HepG2 (cell line): Measurements from ENCODE around the gene MRPL37. TPM values are rescaled to one million over a fixed set of nuclear protein-coding genes. Genes with fewer than 3 reads are reported as not detected.

Source experiments
- ATAC-seq: fragments of 200-7000 bp; cut with Tn5 transposase; 3 replicates; pipeline ENCODE4 v1.9.1; 2020; ENCODE audit warnings: mild to moderate bottlenecking, moderate library complexity
- BruUV-seq: library from RNA; stranded (reverse); fragments of 400-500 nt; replicated peaks from 2 replicates; lab custom pipeline; 2021; lab: Mats Ljungman, UMichigan
- CTCF ChIA-PET: fragments of 300-600 bp; formaldehyde crosslinking; extraction: SDS; loops from one replicate; lab custom pipeline; 2021; ENCODE audit warnings: low total read pairs, inconsistent platforms, low intra/inter-chr PET ratio; lab: Yijun Ruan, JAX
- POLR2A ChIA-PET: fragments of 350-600 bp; sonication (Branson Sonifier 250); formaldehyde crosslinking; loops from one replicate; lab custom pipeline; 2020; ENCODE audit warnings: antibody characterized with exemption, inconsistent platforms; lab: Yijun Ruan, JAX
- DNase-seq: peaks from one replicate; pipeline ENCODE4 v3.0.0-alpha.2; 2015; ENCODE audit warnings: low spot score
- FAIRE-seq: peaks from 3 replicates; lab custom pipeline; 2011; peaks lifted over from hg19 to GRCh38; lab: Jason Lieb, UNC
- H2AFZ ChIP-seq: one replicate; pipeline ENCODE4 v1.6.1; 2011; ENCODE audit warnings: low read length, inconsistent platforms
- H3K27ac ChIP-seq: fragments of 300-600 bp; 3 replicates; pipeline ENCODE4 v1.8.0; 2011; ENCODE audit warnings: mixed run types, mild to moderate bottlenecking, mixed read lengths, low read length, inconsistent platforms; ENCODE audit not compliant: insufficient read depth; ENCODE audit errors: extremely low read length
- H3K27me3 ChIP-seq, 2 experiments: fragments of 200-600 bp in 1 of 2; 2 replicates in 1 of 2; 3 replicates in 1 of 2; pipeline versions ENCODE4 v1.6.0 to v1.8.0; 2011; ENCODE audit warnings: low read length in 2 of 2, mild to moderate bottlenecking in 2 of 2, moderate library complexity in 2 of 2, inconsistent platforms in 1 of 2; ENCODE audit not compliant: insufficient read depth in 2 of 2, control insufficient read depth in 1 of 2
- H3K36me3 ChIP-seq, 2 experiments: fragments of 200-600 bp in 1 of 2; replicated peaks in 1 of 2; 2 replicates in 1 of 2; 3 replicates in 1 of 2; pipeline versions ENCODE4 v1.5.1 to v1.8.0; 2011; ENCODE audit warnings: low read length in 2 of 2, inconsistent platforms in 1 of 2; ENCODE audit not compliant: insufficient read depth in 2 of 2, control insufficient read depth in 1 of 2
- H3K4me1 ChIP-seq: 2 replicates; pipeline ENCODE4 v1.5.1; 2012; ENCODE audit warnings: low read length, inconsistent platforms; ENCODE audit not compliant: insufficient read depth
- H3K4me2 ChIP-seq: 2 replicates; pipeline ENCODE4 v1.6.0; 2011; ENCODE audit warnings: low read depth, low read length, inconsistent platforms
- H3K4me3 ChIP-seq, 3 experiments: fragments of 200-600 bp in 1 of 3; sonication (generic), shearing (Covaris generic) in 1 of 3; replicated peaks in 1 of 3; 2 replicates each; pipeline ENCODE4 v1.5.1; 2011 to 2016; ENCODE audit warnings: low read length in 3 of 3, inconsistent platforms in 2 of 3, low read depth in 2 of 3, mild to moderate bottlenecking in 2 of 3, control low read depth in 1 of 3, mixed read lengths in 1 of 3; ENCODE audit not compliant: insufficient read depth in 1 of 3
- H3K79me2 ChIP-seq: one replicate; pipeline ENCODE4 v1.6.1; 2011; ENCODE audit warnings: low read length, inconsistent platforms; ENCODE audit not compliant: insufficient read depth
- H3K9ac ChIP-seq: 2 replicates; pipeline ENCODE4 v1.6.0; 2011; ENCODE audit warnings: mild to moderate bottlenecking, low read depth, low read length, inconsistent platforms; ENCODE audit not compliant: insufficient read depth
- H3K9me3 ChIP-seq: 2 replicates; pipeline ENCODE4 v1.5.1; 2012; ENCODE audit warnings: mild to moderate bottlenecking, low read length
- H4K20me1 ChIP-seq: 2 replicates; pipeline ENCODE4 v1.6.0; 2011; ENCODE audit warnings: inconsistent platforms, mild to moderate bottlenecking, low read length, moderate library complexity; ENCODE audit not compliant: insufficient read depth
- CEBPG ChIP-seq: IDR thresholded peaks from 2 replicates; pipeline ENCODE4 v1.6.1; 2016
- ETV6 ChIP-seq: sonication (generic); formaldehyde crosslinking; conservative IDR thresholded peaks from 2 replicates; pipeline ENCODE4 v1.4.0; 2020; ENCODE audit warnings: missing genetic modification reagents
- KDM5B ChIP-seq: sonication (generic); formaldehyde crosslinking; IDR thresholded peaks from 2 replicates; pipeline ENCODE4 v1.4.0; 2020; ENCODE audit warnings: missing genetic modification reagents, mild to moderate bottlenecking, borderline replicate concordance
- MBD4 ChIP-seq: IDR thresholded peaks from 2 replicates; pipeline ENCODE4 v1.6.1; 2012; ENCODE audit warnings: low read length, inconsistent platforms, borderline replicate concordance
- ZMAT3 ChIP-seq: sonication (generic); formaldehyde crosslinking; conservative IDR thresholded peaks from 2 replicates; pipeline ENCODE4 v1.7.0; 2021; ENCODE audit warnings: missing genetic modification reagents
- ZMAT5 ChIP-seq: sonication (generic); formaldehyde crosslinking; IDR thresholded peaks from 2 replicates; pipeline ENCODE4 v1.5.0; 2020; ENCODE audit warnings: mild to moderate bottlenecking, low read depth, missing genetic modification reagents, borderline replicate concordance
- ZNF354B ChIP-seq: sonication (generic); formaldehyde crosslinking; IDR thresholded peaks from 2 replicates; pipeline ENCODE4 v1.8.0; 2022; ENCODE audit warnings: mild to moderate bottlenecking, missing genetic modification reagents
- ZNF572 ChIP-seq: sonication (generic); formaldehyde crosslinking; IDR thresholded peaks from 2 replicates; pipeline ENCODE4 v1.5.1; 2020; ENCODE audit warnings: mild to moderate bottlenecking, missing genetic modification reagents
- ZSCAN29 ChIP-seq: sonication (generic); formaldehyde crosslinking; conservative IDR thresholded peaks from 2 replicates; pipeline ENCODE4 v1.4.0; 2020; ENCODE audit warnings: mild to moderate bottlenecking, missing genetic modification reagents
- WGBS: methylation state at CpG from one replicate; pipeline ENCODE4 v1.1.6; 2017; ENCODE audit warnings: low lambda C conversion rate; 5-methylcytosine and 5-hydroxymethylcytosine counted together
- in situ Hi-C: cut with HindIII; loops from 2 replicates; pipeline ENCODE4 v1.10.0; 2017; ENCODE audit warnings: low pct_unique_long_range_greater_than_20kb; ENCODE audit not compliant: extremely low pct_ligation_motif_present
- intact Hi-C: fragments of 100-400 bp; cut with micrococcal nuclease; formaldehyde crosslinking; loops from one replicate; pipeline ENCODE4 v1.10.0; 2022; ENCODE audit not compliant: unreplicated experiment
- polyA plus RNA-seq, 8 experiments: library from polyadenylated mRNA; depleted of rRNA in 3 of 8; stranded (reverse) in 7 of 8; unstranded in 1 of 8; fragments of >200 nt; fragmentation: Illumina TruSeq in 4 of 8; extraction: Trizol in 4 of 8; gene quantifications; 2 replicates each; pipeline versions ENCODE4 v1.2.1 to v1.2.3, GENCODE V29; 2011 to 2016; ENCODE audit warnings: low read depth in 4 of 8, missing spikeins in 1 of 8, mixed read lengths in 1 of 8; ENCODE audit not compliant: insufficient read depth in 1 of 8
- total RNA-seq, 5 experiments: library from RNA; depleted of rRNA; stranded (reverse); fragments of >200 nt; fragmentation: Illumina TruSeq; extraction: Trizol; gene quantifications; 2 replicates each; pipeline ENCODE4 v1.2.3, GENCODE V29; 2016; ENCODE audit warnings: low read depth in 1 of 5
- TF ChIP-seq, protein P1 (sequence below): IDR thresholded peaks from 2 replicates; pipeline ENCODE4 v1.6.1; 2016

Gene MRPL37
- total and polyA plus RNA-seq, 2 of the 13 experiments (the other 11 are each of a cell fraction or from before 2014, with no cell fraction given), result 31.7 to 127 TPM

DNA sequence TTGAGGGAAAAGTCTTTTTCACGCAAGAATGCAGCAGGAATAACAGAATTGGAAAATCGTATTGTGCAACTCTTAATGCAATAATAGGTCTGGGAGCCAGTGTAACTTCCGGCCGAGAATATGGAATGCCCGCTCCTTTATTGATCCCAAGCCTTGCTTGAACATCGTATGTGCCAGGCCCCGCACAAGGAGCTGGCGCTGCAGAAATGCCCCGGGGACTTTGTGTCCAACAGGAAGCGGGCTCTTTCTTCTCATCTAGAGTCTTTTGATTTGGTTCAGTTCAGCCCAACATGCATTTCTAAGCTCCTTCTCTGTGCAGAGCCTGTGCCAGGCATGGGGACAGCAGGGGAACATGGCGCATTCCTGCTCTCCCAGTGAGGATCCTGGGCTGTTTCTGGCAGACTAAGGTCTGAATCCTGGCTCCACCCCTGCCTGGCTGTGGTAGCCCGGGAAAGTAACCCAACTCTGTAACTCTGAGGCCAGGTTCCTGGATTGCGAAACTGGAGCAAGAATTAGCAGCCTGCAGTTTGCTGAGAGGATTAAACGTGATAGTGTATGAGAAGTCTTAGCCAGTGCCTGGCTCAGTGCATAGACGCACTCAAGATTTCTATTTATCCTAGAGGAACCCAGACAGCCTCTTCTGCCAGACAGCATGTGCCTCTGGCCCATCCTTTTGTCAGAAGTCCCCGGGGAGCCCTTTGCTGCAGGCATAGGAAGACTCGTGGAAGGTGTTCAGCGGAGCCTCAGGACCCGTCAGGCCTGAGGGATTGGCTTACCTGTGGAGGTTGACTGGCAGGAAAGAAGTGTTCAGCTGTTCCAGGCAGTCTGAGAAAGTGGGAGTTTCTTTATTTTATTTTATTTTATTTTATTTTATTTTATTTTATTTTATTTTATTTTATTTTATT is 46.2 kb upstream of the MRPL37 start (continued):
- TF ChIP-seq CEBPG (CRISPR knock-in tag) (peak; percentile 97), ZSCAN29 (no peak), ZNF354B (CRISPR knock-in tag) (no peak), KDM5B (peak; percentile 18; the same call in 1 of the 2 replicates), MBD4 (no peak), ZMAT3 (CRISPR knock-in tag) (no peak), ZNF572 (CRISPR knock-in tag) (0 out of 2 replicates have a peak, but pooled peaks have one; percentile 20)

GRCh38 chr1:54156201-54156600 is 43.8 kb upstream of the MRPL37 start:
- Histone ChIP-seq H3K79me2 (no peaks in the 10 kb centered on the region), H3K27me3 (peaks cover 0 to under 1% of the 10 kb centered on the region in 2 experiments; a peak in 2 of 5 replicates), H4K20me1 (no peaks in the 10 kb centered on the region), H3K4me2 (no peak overlapping the region), H3K9ac (no peak overlapping the region), H3K9me3 (no peaks in the 10 kb centered on the region)
- no peak for FAIRE-seq
- BruUV-seq, result no TSS peak
- DNase-seq, result no peak
- CTCF ChIA-PET, result no interaction called here
- TF ChIP-seq ETV6, result no peak
- TF ChIP-seq, protein P1, sequence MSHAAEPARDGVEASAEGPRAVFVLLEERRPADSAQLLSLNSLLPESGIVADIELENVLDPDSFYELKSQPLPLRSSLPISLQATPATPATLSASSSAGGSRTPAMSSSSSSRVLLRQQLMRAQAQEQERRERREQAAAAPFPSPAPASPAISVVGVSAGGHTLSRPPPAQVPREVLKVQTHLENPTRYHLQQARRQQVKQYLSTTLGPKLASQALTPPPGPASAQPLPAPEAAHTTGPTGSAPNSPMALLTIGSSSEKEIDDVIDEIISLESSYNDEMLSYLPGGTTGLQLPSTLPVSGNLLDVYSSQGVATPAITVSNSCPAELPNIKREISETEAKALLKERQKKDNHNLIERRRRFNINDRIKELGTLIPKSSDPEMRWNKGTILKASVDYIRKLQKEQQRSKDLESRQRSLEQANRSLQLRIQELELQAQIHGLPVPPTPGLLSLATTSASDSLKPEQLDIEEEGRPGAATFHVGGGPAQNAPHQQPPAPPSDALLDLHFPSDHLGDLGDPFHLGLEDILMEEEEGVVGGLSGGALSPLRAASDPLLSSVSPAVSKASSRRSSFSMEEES, result no peak
- TF ChIP-seq ZMAT5, result no peak
- TF ChIP-seq, all 625 proteins: peak for 0
- H3K4me3 ChIP-seq, result no peak overlapping the region
- H2AFZ ChIP-seq, result no peak overlapping the region
- ATAC-seq, result no peak
- in situ Hi-C loops (no loop called here), intact Hi-C loops (no loop called here)
- H3K36me3 ChIP-seq, result no peaks in the 10 kb centered on the region
- WGBS, result 31% methylated on average over 3 of the region's 3 CpGs
- no peak overlapping the region for H3K27ac ChIP-seq
- peaks cover 24% of the 10 kb centered on the region for H3K4me1 ChIP-seq
- POLR2A ChIA-PET, result no interaction called here
